ENCODE results near the gene BICC1.

BICC1 gene

DNA sequence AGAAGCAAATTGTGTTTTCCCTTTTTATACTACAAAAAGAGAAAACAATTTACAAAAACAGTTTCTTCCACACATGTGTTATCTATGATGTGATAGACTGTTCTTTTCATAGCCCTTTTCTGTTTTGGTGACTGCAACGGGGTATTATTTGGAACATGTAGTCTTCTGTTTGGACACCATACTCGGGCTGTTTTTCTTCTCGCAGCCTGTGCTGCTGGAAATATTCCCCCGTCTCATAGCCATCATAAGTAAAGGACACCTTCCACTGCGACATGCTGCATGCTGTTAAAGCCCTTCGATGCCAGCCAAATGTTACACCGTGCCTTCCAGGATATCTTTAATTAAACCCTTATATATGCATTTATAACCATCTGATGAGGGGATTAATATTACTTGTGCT, 222.4 kb downstream of the BICC1 start:
- H3K9me3 ChIP-seq (ENCODE audit: control insufficient read depth, low read length) = no peaks in the 10 kb centered on the region
- H3K9ac ChIP-seq = no peak overlapping the region
- no peak overlapping the region for H2AFZ ChIP-seq
- no peaks in the 10 kb centered on the region for H3K79me2 ChIP-seq
- TF ChIP-seq, protein P1, sequence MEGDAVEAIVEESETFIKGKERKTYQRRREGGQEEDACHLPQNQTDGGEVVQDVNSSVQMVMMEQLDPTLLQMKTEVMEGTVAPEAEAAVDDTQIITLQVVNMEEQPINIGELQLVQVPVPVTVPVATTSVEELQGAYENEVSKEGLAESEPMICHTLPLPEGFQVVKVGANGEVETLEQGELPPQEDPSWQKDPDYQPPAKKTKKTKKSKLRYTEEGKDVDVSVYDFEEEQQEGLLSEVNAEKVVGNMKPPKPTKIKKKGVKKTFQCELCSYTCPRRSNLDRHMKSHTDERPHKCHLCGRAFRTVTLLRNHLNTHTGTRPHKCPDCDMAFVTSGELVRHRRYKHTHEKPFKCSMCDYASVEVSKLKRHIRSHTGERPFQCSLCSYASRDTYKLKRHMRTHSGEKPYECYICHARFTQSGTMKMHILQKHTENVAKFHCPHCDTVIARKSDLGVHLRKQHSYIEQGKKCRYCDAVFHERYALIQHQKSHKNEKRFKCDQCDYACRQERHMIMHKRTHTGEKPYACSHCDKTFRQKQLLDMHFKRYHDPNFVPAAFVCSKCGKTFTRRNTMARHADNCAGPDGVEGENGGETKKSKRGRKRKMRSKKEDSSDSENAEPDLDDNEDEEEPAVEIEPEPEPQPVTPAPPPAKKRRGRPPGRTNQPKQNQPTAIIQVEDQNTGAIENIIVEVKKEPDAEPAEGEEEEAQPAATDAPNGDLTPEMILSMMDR (IDR thresholded peaks at IDR 0.05) = no peak
- H3K27ac ChIP-seq = no peak overlapping the region
- no peaks in the 10 kb centered on the region for H3K36me3 ChIP-seq (ENCODE audit: control insufficient read depth, insufficient read depth, low read length)
- no peak overlapping the region for H3K4me3 ChIP-seq (ENCODE audit: low read depth, low read length)
- no peak overlapping the region for H3K4me2 ChIP-seq (ENCODE audit: low read length)
- H3K27me3 ChIP-seq (ENCODE audit: control insufficient read depth, insufficient read depth, low read length) = no peaks in the 10 kb centered on the region
- no peaks in the 10 kb centered on the region for H3K4me1 ChIP-seq

DNA sequence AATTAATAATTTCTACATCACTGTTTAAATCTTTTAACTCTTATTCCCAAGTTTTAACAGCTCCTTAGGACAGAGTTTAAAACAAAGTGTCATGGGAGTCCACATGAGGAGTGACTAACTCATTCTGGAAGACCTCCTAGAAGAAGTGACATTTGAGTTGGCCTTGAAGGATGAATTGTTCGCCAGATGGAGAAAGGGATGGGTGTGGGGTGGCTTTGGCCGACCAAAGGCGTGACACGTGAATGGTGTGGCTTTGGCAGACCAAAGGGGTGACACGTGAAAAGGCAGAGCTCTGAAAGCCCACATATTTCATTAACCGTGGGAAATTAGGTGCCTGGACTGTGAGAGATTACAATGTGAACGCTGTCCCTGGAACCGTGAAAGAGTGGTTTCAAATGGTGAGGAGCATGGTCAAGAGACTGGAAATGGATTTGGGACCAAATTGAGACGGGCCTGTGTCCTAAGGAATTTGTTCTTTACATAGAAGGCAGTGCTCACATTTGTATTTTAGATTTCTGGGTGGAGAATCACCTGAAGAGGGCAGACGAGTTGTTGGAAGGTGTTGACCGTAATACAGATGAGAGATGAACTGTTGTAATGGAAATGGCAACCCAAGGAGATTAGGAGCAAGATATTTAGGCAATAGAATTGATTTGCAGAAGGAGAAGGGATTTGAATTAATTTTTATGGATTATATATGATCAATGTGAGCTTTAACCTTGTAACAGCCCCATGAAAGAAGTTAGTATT, 228.1 kb downstream of the BICC1 start:
- no peak overlapping the region for H3K4me3 ChIP-seq (ENCODE audit: low read depth, low read length)
- H3K36me3 ChIP-seq (ENCODE audit: control insufficient read depth, insufficient read depth, low read length) = no peaks in the 10 kb centered on the region
- H3K4me2 ChIP-seq (ENCODE audit: low read length) = no peak overlapping the region
- H3K27ac ChIP-seq = no peak overlapping the region
- H3K79me2 ChIP-seq = no peaks in the 10 kb centered on the region
- no peaks in the 10 kb centered on the region for H3K27me3 ChIP-seq (ENCODE audit: control insufficient read depth, insufficient read depth, low read length)
- H3K9ac ChIP-seq = no peak overlapping the region
- H3K9me3 ChIP-seq (ENCODE audit: control insufficient read depth, low read length) = no peaks in the 10 kb centered on the region
- no peaks in the 10 kb centered on the region for H3K4me1 ChIP-seq
- no peak overlapping the region for H2AFZ ChIP-seq
- TF ChIP-seq, protein P1 (IDR thresholded peaks at IDR 0.05) = no peak

DNA sequence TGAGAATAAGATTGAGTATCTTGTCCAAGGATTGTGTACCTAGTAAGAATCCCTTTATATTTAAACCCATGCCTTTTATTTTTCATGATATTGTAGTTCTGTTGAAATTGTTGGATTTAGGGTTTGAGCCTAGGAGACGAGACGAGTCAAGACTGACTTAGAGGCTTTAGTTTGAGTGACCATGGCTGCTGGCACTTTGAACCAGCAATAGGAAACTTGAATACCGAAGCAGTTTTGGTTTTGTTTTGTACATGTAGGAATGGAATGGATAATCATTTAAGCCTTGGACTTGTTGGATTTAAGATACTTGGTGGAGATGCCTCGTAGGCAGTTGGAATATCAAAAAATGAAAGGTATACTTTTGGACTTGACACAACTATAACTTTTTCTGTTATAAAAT, 229.0 kb downstream of the BICC1 start:
- TF ChIP-seq, protein P1 (IDR thresholded peaks at IDR 0.05) = no peak
- Histone ChIP-seq H2AFZ (no peak overlapping the region), H3K27me3 (ENCODE audit: control insufficient read depth, insufficient read depth, low read length) (no peaks in the 10 kb centered on the region), H3K4me3 (ENCODE audit: low read depth, low read length) (no peak overlapping the region), H3K9me3 (ENCODE audit: control insufficient read depth, low read length) (no peaks in the 10 kb centered on the region), H3K4me2 (ENCODE audit: low read length) (no peak overlapping the region), H3K79me2 (no peaks in the 10 kb centered on the region), H3K9ac (no peak overlapping the region), H3K27ac (no peak overlapping the region), H3K4me1 (no peaks in the 10 kb centered on the region), H3K36me3 (ENCODE audit: control insufficient read depth, insufficient read depth, low read length) (no peaks in the 10 kb centered on the region)

DNA sequence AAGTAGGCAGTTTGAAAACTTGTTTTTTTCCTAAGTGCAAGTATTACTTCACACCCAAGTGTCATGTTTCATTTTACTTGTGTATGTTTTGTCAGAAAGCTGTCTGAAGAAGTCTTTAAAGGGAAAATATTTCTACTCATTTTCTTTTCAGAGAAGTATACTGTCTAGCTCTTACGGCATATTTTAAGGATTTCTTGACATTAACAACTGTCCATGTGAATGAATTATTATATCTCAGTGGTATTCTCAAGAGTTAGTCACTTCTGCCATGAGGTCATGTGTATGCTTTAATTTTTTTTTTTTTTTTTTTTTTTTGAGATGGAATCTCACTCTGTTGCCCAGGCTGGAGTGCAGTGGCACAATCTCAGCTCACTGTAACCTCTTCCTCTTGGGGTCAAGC, 229.5 kb downstream of the BICC1 start:
- Histone ChIP-seq H3K9ac (no peak overlapping the region), H3K27ac (no peak overlapping the region), H3K4me1 (no peaks in the 10 kb centered on the region), H3K79me2 (no peaks in the 10 kb centered on the region), H2AFZ (no peak overlapping the region), H3K4me2 (ENCODE audit: low read length) (no peak overlapping the region), H3K27me3 (ENCODE audit: control insufficient read depth, insufficient read depth, low read length) (no peaks in the 10 kb centered on the region), H3K4me3 (ENCODE audit: low read depth, low read length) (no peak overlapping the region), H3K36me3 (ENCODE audit: control insufficient read depth, insufficient read depth, low read length) (no peaks in the 10 kb centered on the region), H3K9me3 (ENCODE audit: control insufficient read depth, low read length) (no peaks in the 10 kb centered on the region)
- TF ChIP-seq, protein P1 (IDR thresholded peaks at IDR 0.05) = no peak

Measured in parathyroid adenoma (tissue), 2 donors.